GM12878 (cell line): Measurements from ENCODE around the gene KPTN.

ENCODE experiments used
- ASH2L ChIP-seq: fragments of 300-600, 200-600 bp; sonication (generic); IDR thresholded peaks from 2 replicates; pipeline ENCODE4 v1.6.1; 2017; ENCODE audit warnings: low read depth, mild to moderate bottlenecking, borderline replicate concordance
- ATF3 ChIP-seq: IDR thresholded peaks from 2 replicates; pipeline ENCODE4 v1.6.1; 2011; ENCODE audit warnings: low read depth, mild to moderate bottlenecking, low read length, moderate library complexity, borderline replicate concordance; ENCODE audit errors: extremely low read depth
- CEBPB ChIP-seq, 2 experiments: fragments of 150-350 bp in 1 of 2; IDR thresholded peaks; 2 replicates each; pipeline ENCODE4 v1.6.1; 2012 to 2014; ENCODE audit warnings: low read depth in 2 of 2, low read length in 2 of 2, borderline replicate concordance in 1 of 2, inconsistent platforms in 1 of 2
- CTCF ChIP-seq, 3 experiments: IDR thresholded peaks in 2 of 3; conservative IDR thresholded peaks in 1 of 3; 2 replicates each; pipeline ENCODE4 v1.5.1; 2011; ENCODE audit warnings: low read depth in 3 of 3, low read length in 3 of 3, mild to moderate bottlenecking in 3 of 3, control low read depth in 2 of 3, moderate library complexity in 2 of 3, inconsistent platforms in 1 of 3, mixed read lengths in 1 of 3; ENCODE audit not compliant: control insufficient read depth in 2 of 3, insufficient read depth in 1 of 3; ENCODE audit errors: extremely low read depth in 1 of 3
- EZH2 ChIP-seq: IDR thresholded peaks from 2 replicates; pipeline ENCODE4 v1.6.1; 2012; ENCODE audit warnings: low read depth, mild to moderate bottlenecking, control low read depth, inconsistent platforms, low read length, borderline replicate concordance; ENCODE audit not compliant: control insufficient read depth
- KAT2A ChIP-seq: conservative IDR thresholded peaks from 2 replicates; pipeline ENCODE4 v1.6.1; 2011; ENCODE audit warnings: low read depth, low read length; ENCODE audit not compliant: control insufficient read depth
- TCF12 ChIP-seq: IDR thresholded peaks from 2 replicates; pipeline ENCODE4 v1.6.1; 2011; ENCODE audit warnings: low read depth, mild to moderate bottlenecking, low read length

GRCh38 chr19:47464675-47465419, 19.2 kb downstream of the KPTN start:
- no peak for TF ChIP-seq TCF12
- TF ChIP-seq CTCF (IDR thresholded peaks at IDR 0.05 in 2 of 3, conservative IDR thresholded peaks at IDR 0.05 in 1 of 3; ENCODE audit: control insufficient read depth in 2 of 3, extremely low read depth in 1 of 3, insufficient read depth in 1 of 3, low read depth in 3 of 3, low read length in 3 of 3): no peak
- no peak for TF ChIP-seq ATF3
- TF ChIP-seq ASH2L: no peak
- TF ChIP-seq KAT2A: no peak
- TF ChIP-seq EZH2: no peak
- no peak for TF ChIP-seq CEBPB (IDR thresholded peaks at IDR 0.05; ENCODE audit: borderline replicate concordance in 1 of 2, low read depth in 2 of 2, low read length in 2 of 2)
